AML-193 (cell line): Measurements from ENCODE around the gene ANO2.

Source experiments
- DNase-seq, 2 experiments: peaks; one replicate each; lab custom pipeline; 2025; lab: John Stamatoyannopoulos, UW

The ANO2 gene

GRCh38 chr12:5964913-5965900 lies 20.1 kb upstream of the ANO2 start:
- no peak for DNase-seq

- DNase-seq, result no peak
Observed at GRCh38 chr12:5963515-5963914, 18.5 kb upstream of the ANO2 start.

GRCh38 chr12:5960783-5961182 lies 15.7 kb upstream of the ANO2 start:
- DNase-seq, result no peak

DNA sequence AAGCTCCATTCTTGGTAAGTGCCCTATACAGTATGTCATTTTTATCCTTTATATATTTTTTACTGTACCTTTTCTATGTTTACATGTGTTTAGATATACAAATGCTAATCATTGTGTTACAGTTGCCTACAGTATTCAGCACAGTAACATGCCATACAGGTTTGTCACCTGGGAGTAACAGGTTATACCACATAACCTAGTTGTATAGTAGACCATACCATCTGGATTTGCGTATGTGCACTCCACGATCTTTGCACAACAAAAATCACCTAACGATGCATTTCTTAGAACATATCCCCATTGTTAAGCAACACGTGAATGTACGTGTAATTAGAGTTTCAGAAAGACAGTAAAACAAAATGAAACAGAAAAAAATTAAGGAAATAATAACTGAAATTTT lies 11.9 kb upstream of the ANO2 start:
- DNase-seq, result no peak

DNA sequence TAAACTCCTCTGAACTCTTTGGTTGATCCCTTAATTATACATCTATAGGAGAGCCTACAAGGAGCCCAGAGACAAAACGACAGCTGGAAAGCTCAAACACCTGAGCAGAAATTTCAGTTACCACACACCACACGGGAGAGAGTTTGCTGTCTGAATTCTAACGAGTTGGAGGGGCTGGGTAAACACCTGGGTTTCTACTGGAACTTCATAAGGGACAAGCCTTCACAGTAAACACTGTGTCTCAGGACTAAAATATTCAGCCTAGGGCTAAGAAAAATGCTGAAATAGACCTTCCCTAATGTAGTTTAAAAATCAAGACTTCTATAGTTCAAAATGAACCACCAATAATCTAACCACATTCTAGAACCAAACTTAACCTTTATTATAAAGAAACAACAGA lies 9.6 kb upstream of the ANO2 start:
- no peak for DNase-seq

- no peak for DNase-seq
Observed at GRCh38 chr12:5953835-5954586, 9.0 kb upstream of the ANO2 start.

DNA sequence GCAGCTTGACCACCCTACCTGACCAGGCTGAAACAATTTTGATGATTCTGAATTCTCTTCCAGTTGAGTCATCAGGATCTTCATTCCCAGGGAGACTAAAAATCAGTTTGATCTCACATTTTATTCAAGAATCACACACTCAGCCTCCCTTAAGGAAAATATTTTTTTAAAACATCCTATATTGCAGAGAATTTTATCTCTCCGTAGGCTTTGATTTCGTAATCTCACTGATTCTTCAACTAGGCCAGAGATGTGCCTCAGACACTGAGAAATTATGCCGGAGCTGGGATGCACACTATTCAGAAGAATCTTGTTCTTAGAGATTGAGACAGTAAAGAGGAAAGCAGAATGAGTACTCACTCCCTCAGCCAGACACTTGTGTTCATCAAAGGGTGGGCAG lies 7.0 kb upstream of the ANO2 start:
- DNase-seq, result no peak

- no peak for DNase-seq
Observed at GRCh38 chr12:5948696-5949095, 3.6 kb upstream of the ANO2 start.

DNA sequence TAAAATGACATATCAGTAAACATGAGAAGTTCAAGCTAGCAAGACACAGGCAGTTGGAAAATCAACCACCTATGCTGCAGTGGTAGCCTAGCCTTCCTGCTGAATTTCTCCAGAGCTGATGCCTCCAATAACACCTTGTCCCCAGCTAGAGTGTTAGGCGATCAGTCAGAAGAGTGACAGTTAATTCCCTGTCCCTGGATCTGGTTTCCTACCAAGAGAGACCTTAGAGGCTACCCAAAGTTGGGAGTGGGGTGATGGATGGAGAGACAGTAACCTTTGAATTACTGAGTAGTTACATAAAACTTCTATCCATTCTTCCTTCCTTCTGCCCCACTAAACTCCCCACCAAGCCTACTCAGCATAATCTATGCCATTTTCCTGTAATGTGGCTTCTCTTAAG lies 1.9 kb upstream of the ANO2 start:
- no peak for DNase-seq

DNA sequence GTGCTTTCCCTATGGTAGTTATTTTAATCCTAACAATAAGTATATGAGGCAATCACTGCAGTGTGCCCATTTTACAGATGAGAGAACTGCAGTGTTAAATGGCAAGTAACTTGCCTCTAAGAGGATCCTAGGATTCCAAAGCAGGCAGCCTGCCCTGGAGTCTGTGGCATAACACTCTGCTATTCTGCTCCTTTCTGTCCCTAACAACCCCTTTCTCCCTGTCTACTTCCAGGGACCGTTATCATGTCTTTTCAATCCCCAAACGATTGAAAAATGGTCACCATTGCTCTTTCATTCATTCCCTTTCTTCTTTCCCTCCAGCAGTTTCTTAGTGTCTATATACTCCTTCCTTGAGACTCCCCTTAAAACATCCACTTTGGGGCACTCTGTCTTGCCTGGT lies 1.3 kb upstream of the ANO2 start:
- no peak for DNase-seq

DNA sequence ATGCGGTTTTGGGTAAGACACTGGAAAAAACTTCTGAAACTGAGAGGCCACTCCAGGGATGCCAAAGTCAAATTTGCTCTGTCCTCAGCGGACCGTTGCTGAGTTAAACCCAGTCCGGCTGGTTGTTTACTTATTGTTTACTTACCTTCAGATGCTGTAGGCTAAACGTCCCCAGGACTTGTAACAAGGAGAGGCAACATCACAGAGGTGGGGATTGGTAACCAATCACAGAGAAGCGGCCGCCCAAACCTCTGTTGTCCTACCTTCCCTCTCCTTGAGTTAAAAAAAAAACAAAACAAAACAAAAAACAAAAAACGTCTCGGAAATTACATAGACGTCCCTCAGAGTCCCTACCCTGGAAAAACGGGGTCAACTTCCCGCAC lies 380 bp downstream of the ANO2 start:
- DNase-seq, result no peak

- no peak for DNase-seq
Observed at GRCh38 chr12:5944053-5944452, 1.0 kb downstream of the ANO2 start.

DNA sequence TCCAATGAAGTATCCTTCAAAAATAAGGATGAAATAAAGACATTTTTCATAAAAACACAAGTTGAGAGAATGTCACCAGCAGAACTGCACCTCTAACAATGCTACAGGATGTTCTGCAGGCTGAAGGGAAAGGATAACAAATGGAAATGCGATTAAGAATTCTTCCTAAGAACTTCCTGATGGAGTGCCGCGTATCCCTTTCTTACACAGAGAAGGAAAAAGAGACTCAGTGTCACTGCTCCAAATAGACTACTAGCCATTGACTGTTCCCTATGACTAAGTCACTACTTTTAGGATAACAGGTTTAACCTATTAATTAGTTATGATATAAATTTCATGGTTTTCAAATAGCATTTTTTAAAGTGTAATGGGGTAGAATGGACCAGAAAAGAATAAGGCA lies 3.2 kb downstream of the ANO2 start:
- no peak for DNase-seq

GRCh38 chr12:5927732-5928516 lies 17.1 kb downstream of the ANO2 start:
- DNase-seq, result no peak

- no peak for DNase-seq
Observed at GRCh38 chr12:5925646-5926045, 19.4 kb downstream of the ANO2 start.

DNA sequence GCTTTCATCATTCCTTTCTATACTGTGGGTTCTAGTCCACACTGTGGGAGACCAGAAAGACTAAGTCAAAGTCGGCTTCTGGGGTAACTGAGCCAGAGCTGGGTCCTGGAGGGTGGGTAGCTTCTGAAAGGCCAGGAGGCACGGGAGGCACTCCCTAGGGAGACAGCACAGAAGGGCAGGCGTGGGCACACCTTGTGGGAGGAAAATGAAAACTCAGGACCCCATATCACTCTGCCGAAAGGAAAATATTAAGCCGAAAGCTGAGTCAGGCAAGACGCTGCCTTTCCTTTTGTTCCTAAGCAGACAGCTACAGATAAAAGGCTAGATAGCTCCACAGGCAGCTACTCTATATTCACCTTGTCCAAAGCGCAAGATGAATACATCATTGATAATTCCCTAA lies 20.7 kb downstream of the ANO2 start:
- DNase-seq, result no peak

GRCh38 chr12:5923751-5924150 lies 21.3 kb downstream of the ANO2 start:
- DNase-seq, result no peak

GRCh38 chr12:5923043-5923605 lies 21.9 kb downstream of the ANO2 start:
- DNase-seq, result no peak

GRCh38 chr12:5921966-5922899 lies 22.8 kb downstream of the ANO2 start:
- DNase-seq, result no peak

GRCh38 chr12:5921027-5921909 lies 23.8 kb downstream of the ANO2 start:
- DNase-seq, result no peak
